Astrocyte of the spinal cord (primary cell): ENCODE results near the gene CAD.

Experiments
- DNase-seq: peaks from one replicate; pipeline ENCODE4 v3.0.0; 2011; ENCODE audit warnings: low read depth, low spot score
- H3K4me3 ChIP-seq: 2 replicates; pipeline ENCODE4 v1.5.1; 2011; ENCODE audit warnings: low read depth, mild to moderate bottlenecking, low read length, moderate library complexity
- CTCF ChIP-seq: IDR thresholded peaks from 2 replicates; pipeline ENCODE4 v1.5.1; 2012; ENCODE audit warnings: low read depth, mild to moderate bottlenecking, low read length, inconsistent platforms
- in situ Hi-C: cut with HindIII; loops from 2 replicates; pipeline ENCODE4 v1.10.0; 2017; ENCODE audit warnings: low sequenced_read_pairs

CAD gene

GRCh38 chr2:27285481-27285880 is 68.3 kb downstream of the CAD start:
- DNase-seq, result no peak
- H3K4me3 ChIP-seq, result no peak overlapping the region
- in situ Hi-C loops, result no loop called here
- no peak for TF ChIP-seq CTCF

DNA sequence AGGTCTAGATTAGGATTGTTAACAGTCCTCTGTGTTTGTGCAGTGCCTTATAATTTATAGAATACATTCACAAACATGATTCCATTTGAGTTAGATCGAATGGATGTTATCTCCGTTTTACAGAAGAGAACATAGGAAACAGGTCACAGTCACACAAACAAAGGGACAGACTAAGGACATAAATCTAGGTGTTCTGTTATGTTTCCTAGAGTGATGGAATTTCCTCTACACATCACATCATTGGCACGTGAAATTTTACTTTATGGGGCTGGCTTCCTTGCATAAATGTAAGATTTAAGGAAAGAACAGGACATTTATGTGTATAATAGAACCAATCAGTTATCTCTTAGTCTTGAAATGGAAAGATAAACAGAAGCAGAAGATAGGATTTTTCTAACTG is 71.4 kb downstream of the CAD start:
- in situ Hi-C loops, result no loop called here
- no peak overlapping the region for H3K4me3 ChIP-seq
- no peak for TF ChIP-seq CTCF
- no peak for DNase-seq

DNA sequence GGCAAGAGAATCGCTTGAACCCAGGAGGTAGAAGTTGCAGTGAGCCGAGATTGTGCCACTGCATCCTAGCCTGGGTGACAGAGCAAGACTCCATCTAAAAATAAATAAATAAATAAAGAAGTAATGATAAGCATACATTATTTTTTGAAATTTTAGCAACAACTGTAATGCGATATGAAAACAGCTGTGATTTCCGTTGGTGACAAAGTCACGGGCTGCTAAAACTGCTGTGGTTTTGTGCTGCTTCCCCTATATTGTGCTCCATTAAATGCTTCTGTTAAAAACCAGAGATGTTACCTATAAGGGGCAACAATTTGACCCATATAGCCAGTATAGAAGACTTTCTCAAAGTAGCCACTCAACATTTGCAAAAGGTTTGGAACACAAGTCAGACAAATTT is 73.4 kb downstream of the CAD start:
- DNase-seq, result no peak
- TF ChIP-seq CTCF, result no peak
- H3K4me3 ChIP-seq, result no peak overlapping the region
- in situ Hi-C loops, result no loop called here

DNA sequence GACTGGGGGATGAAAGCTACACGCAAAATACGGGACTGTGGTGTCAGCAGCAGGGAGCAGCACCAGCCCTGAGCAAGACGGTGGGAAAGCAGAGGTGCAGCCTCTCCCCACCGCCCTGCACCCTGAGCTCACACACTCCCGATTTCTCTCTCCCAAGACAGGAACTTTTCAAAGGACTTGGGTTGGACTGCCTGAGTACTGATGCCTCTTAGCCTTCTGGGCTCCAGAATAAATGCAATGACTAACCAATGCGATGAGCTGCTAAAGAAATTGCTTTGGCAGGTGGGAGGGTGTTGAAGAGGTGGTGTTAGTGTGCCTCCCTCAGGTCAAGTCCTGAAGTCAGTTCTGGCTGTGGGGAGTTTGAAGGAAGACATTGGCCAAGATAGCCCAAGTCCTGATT is 74.7 kb downstream of the CAD start:
- no peak overlapping the region for H3K4me3 ChIP-seq
- no peak for TF ChIP-seq CTCF
- no peak for DNase-seq
- in situ Hi-C loops, result no loop called here
